ENCODE data around the gene FOSB. TPM values are rescaled to one million over a fixed set of nuclear protein-coding genes. Genes with fewer than 3 reads are reported as not detected.
A peak's percentile ranks its signal among the peaks of the same experiment; 100 is the strongest.

The FOSB gene
- total and polyA plus RNA-seq, 4 donors: 7.9 to 24.2 (median 16.4) TPM

GRCh38 chr19:45514376-45515051 is 46.7 kb downstream of the FOSB start:
- peak; percentile 43 for ATAC-seq (ENCODE audit: insufficient read depth, low FRiP score)

GRCh38 chr19:45515081-45515624 is 47.4 kb downstream of the FOSB start:
- Histone ChIP-seq H3K9me3 (ENCODE audit: control insufficient read depth in 4 of 4, insufficient read depth in 3 of 4, low read length in 3 of 4) (no peaks in the 10 kb centered on the region), H3K27me3 (ENCODE audit: control insufficient read depth in 3 of 3, insufficient read depth in 3 of 3, low read length in 2 of 3) (no peaks in the 10 kb centered on the region), H3K27ac (ENCODE audit: low read depth in 1 of 2, low read length in 1 of 2) (peak overlapping the region; percentile 36 to 75), H3K9ac (ENCODE audit: insufficient read depth in 1 of 2, low read length in 2 of 2) (no peak overlapping the region), H3K4me3 (no peak overlapping the region), H3K4me1 (ENCODE audit: control insufficient read depth in 5 of 5, insufficient read depth in 5 of 5, low read length in 5 of 5) (peaks cover 0 to 15% (median 3%) of the 10 kb centered on the region in 5 donors), H3K36me3 (ENCODE audit: control insufficient read depth in 4 of 4, insufficient read depth in 4 of 4, low read length in 4 of 4) (peaks cover under 1 to 26% (median 5%) of the 10 kb centered on the region in 4 donors)
- no peak for TF ChIP-seq CTCF (IDR thresholded peaks at IDR 0.05; ENCODE audit: control extremely low read depth, extremely low read depth)
- 31 to 54% methylated on average over 10 of the region's 10 CpGs for WGBS, 2 donors
- ATAC-seq (ENCODE audit: insufficient read depth, low FRiP score) (peak; percentile 63), DNase-seq (peak in 1 of 3 donors; percentile 29)

More at GRCh38 chr19:45514376-45515051, 46.7 kb downstream of the FOSB start:
- DNase-seq: no peak
- Histone ChIP-seq H3K4me3 (no peak overlapping the region), H3K36me3 (ENCODE audit: control insufficient read depth in 4 of 4, insufficient read depth in 4 of 4, low read length in 4 of 4) (peaks cover 0 to 22% (median 4%) of the 10 kb centered on the region in 4 donors), H3K4me1 (ENCODE audit: control insufficient read depth in 5 of 5, insufficient read depth in 5 of 5, low read length in 5 of 5) (peaks cover 3 to 17% (median 3%) of the 10 kb centered on the region in 5 donors), H3K9ac (ENCODE audit: insufficient read depth in 1 of 2, low read length in 2 of 2) (no peak overlapping the region), H3K27me3 (ENCODE audit: control insufficient read depth in 3 of 3, insufficient read depth in 3 of 3, low read length in 2 of 3) (no peaks in the 10 kb centered on the region), H3K9me3 (ENCODE audit: control insufficient read depth in 4 of 4, insufficient read depth in 3 of 4, low read length in 3 of 4) (no peaks in the 10 kb centered on the region), H3K27ac (ENCODE audit: low read depth in 1 of 2, low read length in 1 of 2) (peak overlapping the region; percentile 36 to 75)
- TF ChIP-seq CTCF (IDR thresholded peaks at IDR 0.05; ENCODE audit: control extremely low read depth, extremely low read depth): no peak
- 39 to 46% methylated on average over 13 of the region's 13 CpGs for WGBS, 2 donors

GRCh38 chr19:45515807-45516401 is 48.1 kb downstream of the FOSB start:
- H3K9me3 ChIP-seq (ENCODE audit: control insufficient read depth in 4 of 4, insufficient read depth in 3 of 4, low read length in 3 of 4): no peaks in the 10 kb centered on the region
- H3K9ac ChIP-seq (ENCODE audit: insufficient read depth in 1 of 2, low read length in 2 of 2): no peak overlapping the region
- H3K4me1 ChIP-seq (ENCODE audit: control insufficient read depth in 5 of 5, insufficient read depth in 5 of 5, low read length in 5 of 5): peaks cover 0 to 15% (median 2%) of the 10 kb centered on the region in 5 donors
- peaks cover 3 to 30% (median 8%) of the 10 kb centered on the region in 4 donors for H3K36me3 ChIP-seq (ENCODE audit: control insufficient read depth in 4 of 4, insufficient read depth in 4 of 4, low read length in 4 of 4)
- peak overlapping the region in 1 of 2 donors; percentile 75 for H3K27ac ChIP-seq (ENCODE audit: low read depth in 1 of 2, low read length in 1 of 2)
- DNase-seq (peak in 1 of 3 donors; percentile 11), ATAC-seq (ENCODE audit: insufficient read depth, low FRiP score) (peak; percentile 24)
- no peak overlapping the region for H3K4me3 ChIP-seq
- TF ChIP-seq CTCF (IDR thresholded peaks at IDR 0.05; ENCODE audit: control extremely low read depth, extremely low read depth): no peak
- no peaks in the 10 kb centered on the region for H3K27me3 ChIP-seq (ENCODE audit: control insufficient read depth in 3 of 3, insufficient read depth in 3 of 3, low read length in 2 of 3)
- 32 to 67% methylated on average over 9 of the region's 9 CpGs for WGBS, 2 donors

Data from lung (tissue), 12 donors.